Ishikawa (cell line): ENCODE data around the gene C19orf53.

Experiments used
- CREB1 ChIP-seq: IDR thresholded peaks from 2 replicates; pipeline ENCODE4 v1.6.1; 2012; ENCODE audit warnings: low read depth
- EGR1 ChIP-seq: IDR thresholded peaks from 2 replicates; pipeline ENCODE4 v1.6.1; 2012
- EP300 ChIP-seq: IDR thresholded peaks from 2 replicates; pipeline ENCODE4 v1.6.1; 2012; ENCODE audit warnings: borderline replicate concordance
- RAD21 ChIP-seq: IDR thresholded peaks from 2 replicates; pipeline ENCODE4 v1.6.1; 2012; ENCODE audit warnings: low read depth
- REST ChIP-seq: IDR thresholded peaks from 2 replicates; pipeline ENCODE4 v1.6.1; 2012; ENCODE audit warnings: low read depth, mild to moderate bottlenecking
- TCF12 ChIP-seq: IDR thresholded peaks from 2 replicates; pipeline ENCODE4 v1.6.1; 2012; ENCODE audit warnings: low read depth
- TEAD4 ChIP-seq: IDR thresholded peaks from 2 replicates; pipeline ENCODE4 v1.6.1; 2012
- YY1 ChIP-seq: IDR thresholded peaks from 2 replicates; pipeline ENCODE4 v1.6.1; 2012; ENCODE audit warnings: low read depth
- ZBTB7A ChIP-seq: IDR thresholded peaks from 2 replicates; pipeline ENCODE4 v1.6.1; 2012; ENCODE audit warnings: low read depth

GRCh38 chr19:13797870-13798269 is 23.6 kb downstream of the C19orf53 start:
- no peak for TF ChIP-seq YY1
- no peak for TF ChIP-seq RAD21
- TF ChIP-seq REST, result no peak
- no peak for TF ChIP-seq EGR1
- no peak for TF ChIP-seq ZBTB7A
- no peak for TF ChIP-seq CREB1
- TF ChIP-seq TCF12, result no peak
- no peak for TF ChIP-seq TEAD4
- TF ChIP-seq EP300, result no peak
